GM15510 (cell line): ENCODE measurements around the gene LDHA.

ENCODE experiments used
- POLR2A ChIP-seq: IDR thresholded peaks from 3 replicates; pipeline ENCODE4 v1.6.1; 2011; ENCODE audit warnings: borderline replicate concordance; ENCODE audit not compliant: insufficient read length; ENCODE audit errors: extremely low read depth

Gene LDHA

GRCh38 chr11:18384157-18384641 is 10.2 kb upstream of the LDHA start:
- no peak for TF ChIP-seq POLR2A

DNA sequence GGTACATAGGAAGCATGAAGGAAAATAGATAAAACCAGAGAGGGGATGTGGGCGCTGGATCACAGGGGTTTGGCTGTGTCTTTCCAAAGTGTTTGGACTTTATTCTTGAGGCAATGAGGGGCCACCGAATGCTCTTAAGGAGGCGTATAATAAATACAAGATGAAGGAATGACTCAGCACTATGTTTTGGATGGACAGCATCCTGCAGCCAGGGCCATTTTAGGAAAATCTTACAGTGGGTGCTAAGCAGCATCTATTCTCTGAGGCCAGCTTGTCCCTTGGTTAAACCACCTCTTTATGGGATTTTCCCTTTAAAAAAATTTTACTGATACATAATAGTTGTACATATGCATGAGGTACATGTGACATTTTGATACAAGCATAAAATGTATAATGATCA is 4.3 kb upstream of the LDHA start:
- no peak for TF ChIP-seq POLR2A

DNA sequence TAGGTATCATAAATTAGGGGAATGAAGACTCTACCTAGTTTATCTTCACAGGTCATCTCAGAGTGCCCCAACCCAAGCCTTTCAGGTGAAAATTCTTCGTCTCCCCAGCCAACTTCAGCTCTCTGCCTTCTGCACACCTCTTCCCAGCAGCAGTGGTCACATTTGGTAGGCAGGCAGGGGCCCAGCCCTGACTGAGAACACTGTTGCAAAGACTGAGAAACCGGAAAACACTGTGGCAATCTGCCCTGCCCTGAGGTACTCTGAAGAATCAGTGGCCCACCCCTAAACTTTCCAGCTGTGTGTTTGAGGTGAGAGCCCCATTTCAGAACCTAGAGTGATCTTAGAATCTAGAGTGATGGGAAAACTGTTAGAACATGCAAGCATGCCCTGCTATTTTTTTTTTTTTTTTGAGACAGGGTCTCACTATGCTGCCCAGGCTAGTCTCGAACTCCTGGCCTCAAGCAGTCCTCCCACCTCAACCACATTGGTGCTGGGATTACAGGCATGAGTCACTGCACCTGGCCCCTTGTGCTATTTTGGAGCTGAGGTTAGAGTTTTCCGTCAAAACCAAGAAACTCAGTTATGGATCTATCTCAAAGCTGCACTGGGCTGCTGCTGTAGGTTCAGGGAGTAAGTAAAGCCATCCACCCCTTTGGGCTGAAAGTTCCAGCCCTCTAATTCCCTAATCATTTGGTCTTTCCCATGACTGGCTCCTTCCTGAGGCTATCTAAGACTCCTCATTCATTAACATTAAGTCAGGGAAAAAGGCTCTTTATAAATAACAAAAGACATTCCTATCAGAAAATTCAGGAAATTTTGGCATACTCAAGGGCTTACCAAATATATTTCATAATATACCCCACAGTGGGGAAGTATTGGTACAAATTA is 1.7 kb upstream of the LDHA start:
- no peak for TF ChIP-seq POLR2A

DNA sequence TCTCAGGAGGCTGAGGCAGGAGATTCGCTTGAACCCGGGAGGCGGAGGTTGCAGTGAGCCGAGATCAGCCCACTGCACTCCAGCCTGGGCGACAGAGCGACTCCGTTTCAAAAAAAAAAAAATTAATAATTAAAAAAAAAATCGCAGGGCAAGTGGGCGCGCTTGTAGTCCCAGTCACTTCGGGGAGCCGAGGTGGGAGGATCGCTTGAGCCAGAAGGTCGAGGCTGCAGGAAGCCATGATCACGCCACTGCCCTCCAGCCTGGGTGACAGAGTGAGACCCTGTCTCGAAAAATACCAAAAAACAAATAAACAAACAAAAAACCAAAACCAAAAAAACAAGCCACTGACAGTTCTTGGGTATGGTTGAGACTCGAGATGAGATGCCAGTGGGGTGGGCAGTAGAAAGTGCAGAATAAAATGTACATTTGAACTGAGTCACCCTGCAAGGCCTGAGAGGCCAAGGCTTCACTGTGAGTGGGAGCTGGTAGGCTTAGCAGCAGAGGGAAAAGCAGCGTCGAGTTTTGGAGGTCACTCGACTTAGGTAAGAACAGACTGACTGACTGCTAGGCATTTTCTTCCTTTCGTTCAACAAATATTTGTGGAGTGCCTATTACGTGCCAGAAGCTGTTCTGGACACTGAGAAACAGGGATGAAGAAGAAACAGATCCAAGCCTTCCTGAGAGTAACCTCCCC is 635 bp upstream of the LDHA start:
- TF ChIP-seq POLR2A, result no peak

DNA sequence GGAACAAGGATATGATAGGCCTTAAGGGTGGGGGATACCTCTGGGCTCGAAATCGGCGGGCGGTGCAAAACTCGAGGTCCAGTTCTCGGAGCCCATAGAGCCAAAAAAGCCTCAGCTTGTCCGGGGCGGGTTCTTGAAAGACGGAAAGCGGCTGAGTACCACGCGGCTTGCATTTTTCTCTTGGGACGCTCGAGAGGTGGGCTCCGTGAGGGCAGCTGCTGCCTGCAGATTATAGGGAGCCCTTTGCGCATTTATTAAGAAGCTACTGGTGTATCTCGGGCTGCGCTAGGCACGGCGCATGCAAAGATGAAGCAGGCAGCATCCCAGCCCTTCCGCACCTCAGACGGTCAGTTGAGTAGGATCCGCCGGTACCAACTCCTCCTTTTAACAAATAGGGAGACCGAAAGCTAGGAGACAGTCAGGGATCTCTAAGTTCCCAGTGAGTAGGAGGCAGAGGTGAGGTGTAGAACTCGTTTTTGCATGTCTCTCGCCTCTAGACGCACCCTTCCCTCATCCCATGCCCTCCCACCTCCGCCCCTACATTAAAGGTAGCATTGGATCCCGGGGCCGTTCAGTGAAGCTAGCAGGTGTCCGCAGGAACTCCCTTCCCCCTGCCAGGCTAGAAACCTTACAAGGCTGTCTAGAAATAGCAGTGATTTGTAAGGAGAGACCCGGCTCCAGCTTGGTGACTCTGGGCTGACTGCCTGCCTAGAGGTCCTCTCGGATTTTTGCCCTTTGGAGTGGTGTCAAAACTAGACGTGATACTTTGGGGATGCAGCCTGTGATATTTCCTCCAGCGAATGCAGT is 768 bp downstream of the LDHA start:
- no peak for TF ChIP-seq POLR2A

DNA sequence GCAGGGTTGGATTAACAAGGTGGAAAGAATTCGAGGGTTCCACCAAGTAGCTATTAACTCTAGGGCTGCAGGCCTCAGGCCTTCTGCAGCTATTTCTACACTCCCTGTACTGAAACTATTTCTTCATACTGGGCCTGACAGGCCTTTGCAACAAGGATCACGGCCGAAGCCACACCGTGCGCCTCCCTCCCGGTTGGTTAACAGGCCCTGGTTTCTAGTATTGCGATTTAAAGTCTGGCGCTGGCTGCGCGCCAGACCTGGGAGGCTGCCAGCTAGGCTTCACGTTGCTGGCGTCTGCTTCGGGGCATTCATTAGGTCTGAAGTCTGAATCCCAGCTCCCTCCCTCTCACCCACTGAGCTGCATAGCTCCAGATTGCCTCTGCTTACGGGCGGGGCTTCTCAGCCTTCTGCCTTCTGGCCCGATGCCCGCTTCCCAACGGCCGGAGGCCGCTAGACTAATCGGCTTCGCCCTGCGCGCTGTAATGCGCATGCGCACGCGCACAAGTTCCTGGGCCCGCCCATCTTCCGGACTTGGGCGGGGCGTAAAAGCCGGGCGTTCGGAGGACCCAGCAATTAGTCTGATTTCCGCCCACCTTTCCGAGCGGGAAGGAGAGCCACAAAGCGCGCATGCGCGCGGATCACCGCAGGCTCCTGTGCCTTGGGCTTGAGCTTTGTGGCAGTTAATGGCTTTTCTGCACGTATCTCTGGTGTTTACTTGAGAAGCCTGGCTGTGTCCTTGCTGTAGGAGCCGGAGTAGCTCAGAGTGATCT is 1.6 kb downstream of the LDHA start:
- peak; percentile 80 for TF ChIP-seq POLR2A

DNA sequence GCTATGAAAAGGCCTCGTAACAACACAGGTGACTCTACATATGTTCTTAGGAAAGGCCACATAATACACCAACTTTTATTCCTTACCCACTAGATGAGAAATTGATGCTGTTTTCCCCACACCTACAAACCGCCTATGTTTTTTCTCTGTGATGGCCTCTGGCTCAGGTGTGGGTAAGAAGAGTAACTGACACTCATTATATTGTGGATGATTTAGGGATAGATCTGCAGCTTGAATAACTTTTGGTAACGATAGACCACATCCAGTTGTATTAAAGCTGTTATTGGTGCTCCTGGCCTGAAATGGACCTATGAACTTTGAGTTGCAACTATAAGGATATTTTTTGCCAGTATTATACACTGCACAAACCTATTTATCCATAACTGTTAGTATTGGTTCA is 3.6 kb downstream of the LDHA start:
- TF ChIP-seq POLR2A, result no peak

- TF ChIP-seq POLR2A, result no peak
These were observed 9.7 kb downstream of the LDHA start for GRCh38 chr11:18404062-18404461.

GRCh38 chr11:18408558-18409291 is 14.4 kb downstream of the LDHA start:
- TF ChIP-seq POLR2A, result no peak

- no peak for TF ChIP-seq POLR2A
These were observed 22.1 kb downstream of the LDHA start for GRCh38 chr11:18416459-18416858.

DNA sequence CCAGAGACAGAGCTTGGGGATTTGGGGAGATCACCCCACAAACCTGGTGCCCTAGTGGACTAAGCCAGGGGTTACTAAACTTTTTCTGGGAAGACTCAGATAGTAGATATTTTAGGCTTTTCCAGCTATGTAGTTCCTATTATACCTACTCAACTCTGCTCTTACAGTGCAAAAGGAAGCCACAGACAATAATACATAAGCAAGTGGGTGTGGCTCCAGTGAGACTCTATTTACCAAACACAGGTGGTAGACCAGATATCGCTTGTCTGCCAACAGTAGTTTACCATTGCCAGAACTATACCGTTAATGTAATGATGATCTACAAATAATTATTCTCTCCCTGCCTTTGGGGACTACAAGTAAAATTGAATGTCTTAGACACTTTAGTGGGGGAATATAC is 24.7 kb downstream of the LDHA start:
- TF ChIP-seq POLR2A, result no peak

DNA sequence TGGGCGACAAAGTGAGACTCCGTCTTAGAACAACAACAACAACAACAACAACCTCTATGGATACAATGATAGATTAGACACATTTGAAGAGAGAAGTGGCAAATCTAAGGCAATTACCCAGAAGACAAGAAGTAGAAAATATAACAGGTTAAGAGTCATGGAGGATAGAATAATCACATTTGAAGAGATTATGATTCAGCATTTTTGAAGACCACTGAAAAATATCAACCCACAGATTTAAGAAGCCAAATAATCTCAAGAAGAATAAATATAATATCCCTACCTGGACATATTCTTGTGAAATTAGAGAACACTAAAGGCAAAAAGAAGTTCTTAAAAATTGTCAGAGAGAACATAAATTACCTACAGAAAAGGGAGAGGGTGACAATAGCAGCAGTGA is 25.7 kb downstream of the LDHA start:
- no peak for TF ChIP-seq POLR2A

DNA sequence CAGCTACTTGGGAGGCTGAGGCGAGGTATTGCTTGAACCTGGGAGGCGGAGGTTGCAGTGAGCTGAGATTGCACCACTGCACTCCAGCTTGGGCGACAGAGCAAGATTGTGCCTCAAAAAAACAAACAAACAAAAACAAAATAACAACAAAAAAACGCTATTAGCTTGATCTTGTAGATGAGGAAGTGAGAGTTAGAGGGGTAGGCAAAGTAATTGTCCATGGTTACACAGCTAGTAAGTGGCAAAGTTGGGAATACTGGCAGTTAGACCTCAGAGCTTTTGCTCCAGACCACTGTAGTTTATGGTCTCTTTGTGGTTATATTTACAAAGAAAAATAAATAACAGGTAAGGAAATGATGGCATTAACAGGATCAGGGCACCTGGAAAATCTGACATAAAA is 32.9 kb downstream of the LDHA start:
- TF ChIP-seq POLR2A, result no peak

- TF ChIP-seq POLR2A, result no peak
These were observed 35.0 kb downstream of the LDHA start for GRCh38 chr11:18429332-18429731.

GRCh38 chr11:18438691-18439090 is 44.3 kb downstream of the LDHA start:
- TF ChIP-seq POLR2A, result no peak

- no peak for TF ChIP-seq POLR2A
These were observed 54.9 kb downstream of the LDHA start for GRCh38 chr11:18449251-18449650.
